Panc1 (cell line): ENCODE measurements around the gene C6orf89.

Source experiments
- CTCF ChIP-seq: fragments of 450-650 bp; IDR thresholded peaks from 2 replicates; pipeline ENCODE4 v1.5.1; 2017; ENCODE audit warnings: mild to moderate bottlenecking
- POLR2AphosphoS5 ChIP-seq: IDR thresholded peaks from 2 replicates; pipeline ENCODE4 v1.6.1; 2012; ENCODE audit warnings: mild to moderate bottlenecking, low read depth, low read length, moderate library complexity
- REST ChIP-seq, 2 experiments: IDR thresholded peaks; 2 replicates each; pipeline ENCODE4 v1.6.1; 2011 to 2012; ENCODE audit warnings: low read depth in 2 of 2, control low read depth in 1 of 2, low read length in 1 of 2, mild to moderate bottlenecking in 1 of 2, moderate library complexity in 1 of 2; ENCODE audit not compliant: insufficient read depth in 1 of 2
- SIN3A ChIP-seq: IDR thresholded peaks from 2 replicates; pipeline ENCODE4 v1.6.1; 2012; ENCODE audit warnings: low read depth, mild to moderate bottlenecking, low read length, moderate library complexity, borderline replicate concordance; ENCODE audit not compliant: insufficient read depth
- TCF7L2 ChIP-seq: IDR thresholded peaks from 2 replicates; pipeline ENCODE4 v1.6.1; 2011; ENCODE audit warnings: mild to moderate bottlenecking, low read depth, low read length, inconsistent platforms

GRCh38 chr6:36968266-36968977, 82.7 kb downstream of the C6orf89 start:
- TF ChIP-seq CTCF (no peak), SIN3A (no peak), REST (IDR thresholded peaks at IDR 0.05; ENCODE audit: insufficient read depth in 1 of 2, low read depth in 2 of 2, low read length in 1 of 2) (no peak), POLR2AphosphoS5 (no peak), TCF7L2 (no peak)
